ENCODE results near the gene NPIPA1. TPM values are rescaled to one million over a fixed set of nuclear protein-coding genes. Genes with fewer than 3 reads are reported as not detected.
"Not testable (repeated sequence)": the region's sequence is repeated elsewhere in the genome, so short reads cannot be mapped to it uniquely, and the experiment has no call there.

The NPIPA1 gene
- total and polyA plus RNA-seq, 2 donors (not counting 1 experiment from before 2014, with no cell fraction given) = 53.9 to 140 TPM

GRCh38 chr16:14919837-14920600, 17.2 kb upstream of the NPIPA1 start:
- not testable (repeated sequence) for H3K79me2 ChIP-seq (ENCODE audit: control insufficient read depth, insufficient read depth, low read length); H3K4me2 ChIP-seq (ENCODE audit: extremely low read depth, insufficient read depth, low read length)

GRCh38 chr16:14922285-14922684, 15.0 kb upstream of the NPIPA1 start:
- not testable (repeated sequence) for H3K27ac ChIP-seq (ENCODE audit: insufficient read depth, low read length); H3K9me3 ChIP-seq (ENCODE audit: control insufficient read depth, insufficient read depth, low read depth, low read length); H2AFZ ChIP-seq (ENCODE audit: low read length); H3K4me2 ChIP-seq (ENCODE audit: extremely low read depth, insufficient read depth, low read length); H3K36me3 ChIP-seq (ENCODE audit: control insufficient read depth, insufficient read depth, low read length); DNase-seq (ENCODE audit: low read depth in 2 of 2); H3K27me3 ChIP-seq (ENCODE audit: control insufficient read depth, insufficient read depth, low read length); H3K4me3 ChIP-seq (replicated peaks in 1 of 4; ENCODE audit: control extremely low read depth in 1 of 4, insufficient read depth in 1 of 4, low read depth in 3 of 4, low read length in 4 of 4); H3K79me2 ChIP-seq (ENCODE audit: control insufficient read depth, insufficient read depth, low read length); H3K9ac ChIP-seq (ENCODE audit: insufficient read depth, low read length); H3K4me1 ChIP-seq (ENCODE audit: control insufficient read depth, extremely low read depth, insufficient read depth, low read length); H4K20me1 ChIP-seq (ENCODE audit: control insufficient read depth, extremely low read depth, insufficient read depth, low read length)

More at GRCh38 chr16:14919837-14920600, 17.2 kb upstream of the NPIPA1 start:
- H3K4me3 ChIP-seq (replicated peaks in 1 of 4; ENCODE audit: control extremely low read depth in 1 of 4, insufficient read depth in 1 of 4, low read depth in 3 of 4, low read length in 4 of 4); H3K9ac ChIP-seq (ENCODE audit: insufficient read depth, low read length); DNase-seq (ENCODE audit: low read depth in 2 of 2); H3K9me3 ChIP-seq (ENCODE audit: control insufficient read depth, insufficient read depth, low read depth, low read length); H3K27ac ChIP-seq (ENCODE audit: insufficient read depth, low read length); H3K4me1 ChIP-seq (ENCODE audit: control insufficient read depth, extremely low read depth, insufficient read depth, low read length); H3K36me3 ChIP-seq (ENCODE audit: control insufficient read depth, insufficient read depth, low read length); H3K27me3 ChIP-seq (ENCODE audit: control insufficient read depth, insufficient read depth, low read length); H2AFZ ChIP-seq (ENCODE audit: low read length); H4K20me1 ChIP-seq (ENCODE audit: control insufficient read depth, extremely low read depth, insufficient read depth, low read length): not testable (repeated sequence)

- not testable (repeated sequence) for H2AFZ ChIP-seq (ENCODE audit: low read length); H3K9me3 ChIP-seq (ENCODE audit: control insufficient read depth, insufficient read depth, low read depth, low read length); H3K4me1 ChIP-seq (ENCODE audit: control insufficient read depth, extremely low read depth, insufficient read depth, low read length); H4K20me1 ChIP-seq (ENCODE audit: control insufficient read depth, extremely low read depth, insufficient read depth, low read length); H3K36me3 ChIP-seq (ENCODE audit: control insufficient read depth, insufficient read depth, low read length); H3K4me2 ChIP-seq (ENCODE audit: extremely low read depth, insufficient read depth, low read length); H3K27ac ChIP-seq (ENCODE audit: insufficient read depth, low read length); H3K4me3 ChIP-seq (replicated peaks in 1 of 4; ENCODE audit: control extremely low read depth in 1 of 4, insufficient read depth in 1 of 4, low read depth in 3 of 4, low read length in 4 of 4); H3K9ac ChIP-seq (ENCODE audit: insufficient read depth, low read length); DNase-seq (ENCODE audit: low read depth in 2 of 2); H3K27me3 ChIP-seq (ENCODE audit: control insufficient read depth, insufficient read depth, low read length); H3K79me2 ChIP-seq (ENCODE audit: control insufficient read depth, insufficient read depth, low read length)
Measured at GRCh38 chr16:14922968-14923367, 14.3 kb upstream of the NPIPA1 start.

GRCh38 chr16:14923394-14924088, 13.7 kb upstream of the NPIPA1 start:
- not testable (repeated sequence) for DNase-seq (ENCODE audit: low read depth in 2 of 2); H2AFZ ChIP-seq (ENCODE audit: low read length); H3K27me3 ChIP-seq (ENCODE audit: control insufficient read depth, insufficient read depth, low read length); H3K4me1 ChIP-seq (ENCODE audit: control insufficient read depth, extremely low read depth, insufficient read depth, low read length); H3K79me2 ChIP-seq (ENCODE audit: control insufficient read depth, insufficient read depth, low read length); H3K9me3 ChIP-seq (ENCODE audit: control insufficient read depth, insufficient read depth, low read depth, low read length); H3K9ac ChIP-seq (ENCODE audit: insufficient read depth, low read length); H3K27ac ChIP-seq (ENCODE audit: insufficient read depth, low read length); H4K20me1 ChIP-seq (ENCODE audit: control insufficient read depth, extremely low read depth, insufficient read depth, low read length); H3K4me3 ChIP-seq (replicated peaks in 1 of 4; ENCODE audit: control extremely low read depth in 1 of 4, insufficient read depth in 1 of 4, low read depth in 3 of 4, low read length in 4 of 4); H3K36me3 ChIP-seq (ENCODE audit: control insufficient read depth, insufficient read depth, low read length); H3K4me2 ChIP-seq (ENCODE audit: extremely low read depth, insufficient read depth, low read length)

GRCh38 chr16:14924359-14924758, 12.9 kb upstream of the NPIPA1 start:
- not testable (repeated sequence) for H3K9ac ChIP-seq (ENCODE audit: insufficient read depth, low read length)

GRCh38 chr16:14924982-14925381, 12.3 kb upstream of the NPIPA1 start:
- not testable (repeated sequence) for H2AFZ ChIP-seq (ENCODE audit: low read length); H3K4me2 ChIP-seq (ENCODE audit: extremely low read depth, insufficient read depth, low read length); H3K27me3 ChIP-seq (ENCODE audit: control insufficient read depth, insufficient read depth, low read length)

More at GRCh38 chr16:14924359-14924758, 12.9 kb upstream of the NPIPA1 start:
- H3K9me3 ChIP-seq (ENCODE audit: control insufficient read depth, insufficient read depth, low read depth, low read length); H3K4me1 ChIP-seq (ENCODE audit: control insufficient read depth, extremely low read depth, insufficient read depth, low read length); H2AFZ ChIP-seq (ENCODE audit: low read length); H3K27me3 ChIP-seq (ENCODE audit: control insufficient read depth, insufficient read depth, low read length); H3K36me3 ChIP-seq (ENCODE audit: control insufficient read depth, insufficient read depth, low read length); H3K27ac ChIP-seq (ENCODE audit: insufficient read depth, low read length); H3K4me2 ChIP-seq (ENCODE audit: extremely low read depth, insufficient read depth, low read length); H3K79me2 ChIP-seq (ENCODE audit: control insufficient read depth, insufficient read depth, low read length); H3K4me3 ChIP-seq (replicated peaks in 1 of 4; ENCODE audit: control extremely low read depth in 1 of 4, insufficient read depth in 1 of 4, low read depth in 3 of 4, low read length in 4 of 4); DNase-seq (ENCODE audit: low read depth in 2 of 2); H4K20me1 ChIP-seq (ENCODE audit: control insufficient read depth, extremely low read depth, insufficient read depth, low read length): not testable (repeated sequence)

More at GRCh38 chr16:14924982-14925381, 12.3 kb upstream of the NPIPA1 start:
- not testable (repeated sequence) for H3K9ac ChIP-seq (ENCODE audit: insufficient read depth, low read length); H3K4me3 ChIP-seq (replicated peaks in 1 of 4; ENCODE audit: control extremely low read depth in 1 of 4, insufficient read depth in 1 of 4, low read depth in 3 of 4, low read length in 4 of 4); DNase-seq (ENCODE audit: low read depth in 2 of 2); H3K79me2 ChIP-seq (ENCODE audit: control insufficient read depth, insufficient read depth, low read length); H3K9me3 ChIP-seq (ENCODE audit: control insufficient read depth, insufficient read depth, low read depth, low read length); H3K36me3 ChIP-seq (ENCODE audit: control insufficient read depth, insufficient read depth, low read length); H4K20me1 ChIP-seq (ENCODE audit: control insufficient read depth, extremely low read depth, insufficient read depth, low read length); H3K4me1 ChIP-seq (ENCODE audit: control insufficient read depth, extremely low read depth, insufficient read depth, low read length); H3K27ac ChIP-seq (ENCODE audit: insufficient read depth, low read length)
